Measurements from ENCODE around the gene PWP1.

PWP1 gene

GRCh38 chr12:107735763-107736162 lies 50.2 kb downstream of the PWP1 start:
- no peak for DNase-seq (ENCODE audit: low spot score)

- DNase-seq (ENCODE audit: low spot score): no peak
Observed at GRCh38 chr12:107736914-107737313, 51.3 kb downstream of the PWP1 start.

- no peak for DNase-seq (ENCODE audit: low spot score)
Observed at GRCh38 chr12:107748472-107748871, 62.9 kb downstream of the PWP1 start.

- DNase-seq (ENCODE audit: low spot score): no peak
Observed at GRCh38 chr12:107749083-107749482, 63.5 kb downstream of the PWP1 start.

GRCh38 chr12:107759410-107759809 lies 73.8 kb downstream of the PWP1 start:
- DNase-seq (ENCODE audit: low spot score): peak; percentile 56

GRCh38 chr12:107760207-107760808 lies 74.7 kb downstream of the PWP1 start:
- peak; percentile 39 for DNase-seq (ENCODE audit: low spot score)

- peak; percentile 97 for DNase-seq (ENCODE audit: low spot score)
Observed at GRCh38 chr12:107760809-107761501, 75.4 kb downstream of the PWP1 start, which contains the start of gene PRDM4. Gene PRDM4 (minus strand): TSS chr12:107761137. CDS start chr12:107760515, 622 bp downstream.

- peak; percentile 28 for DNase-seq (ENCODE audit: low spot score)
Observed at GRCh38 chr12:107761502-107761904, 75.9 kb downstream of the PWP1 start.
